Activated CD4-positive, alpha-beta T cell treated with anti-CD3 and anti-CD28 coated beads for 1 hour (primary cell): Measurements from ENCODE around the gene SKI.

Experiments used
- DNase-seq: peaks from one replicate; pipeline ENCODE4 v3.0.0-alpha.2; 2020

Gene SKI

GRCh38 chr1:2298685-2299084 is 70.6 kb downstream of the SKI start:
- DNase-seq: no peak

GRCh38 chr1:2299131-2299627 is 71.1 kb downstream of the SKI start:
- no peak for DNase-seq

GRCh38 chr1:2300004-2300771 is 72.1 kb downstream of the SKI start:
- DNase-seq: peak; percentile 55

- DNase-seq: peak; percentile 82
These were observed 72.9 kb downstream of the SKI start for GRCh38 chr1:2300851-2301606.

GRCh38 chr1:2301607-2302291 is 73.6 kb downstream of the SKI start:
- no peak for DNase-seq

- DNase-seq: no peak
These were observed 74.3 kb downstream of the SKI start for GRCh38 chr1:2302292-2302925.

- DNase-seq: no peak
These were observed 75.1 kb downstream of the SKI start for GRCh38 chr1:2303016-2303775.

- DNase-seq: no peak
These were observed 75.7 kb downstream of the SKI start for GRCh38 chr1:2303781-2304180.

- no peak for DNase-seq
These were observed 76.2 kb downstream of the SKI start for GRCh38 chr1:2304282-2304681.

- no peak for DNase-seq
These were observed 77.0 kb downstream of the SKI start for GRCh38 chr1:2304921-2305681.

GRCh38 chr1:2306151-2306978 is 78.2 kb downstream of the SKI start:
- no peak for DNase-seq

GRCh38 chr1:2307064-2307605 is 79.0 kb downstream of the SKI start:
- DNase-seq: no peak

- no peak for DNase-seq
These were observed 79.9 kb downstream of the SKI start for GRCh38 chr1:2307972-2308371.

GRCh38 chr1:2308844-2309243 is 80.7 kb downstream of the SKI start:
- no peak for DNase-seq

- DNase-seq: no peak
These were observed 82.4 kb downstream of the SKI start for GRCh38 chr1:2310332-2311183.

- peak; percentile 48 for DNase-seq
These were observed 83.3 kb downstream of the SKI start for GRCh38 chr1:2311184-2312032.

GRCh38 chr1:2312160-2312514 is 84.0 kb downstream of the SKI start:
- DNase-seq: no peak
